HEK293 (cell line): ENCODE measurements around the gene STARD3.

Experiments
- CTCF ChIA-PET: fragments of 350-600 bp; formaldehyde crosslinking; extraction: SDS; loops from one replicate; lab custom pipeline; 2021; ENCODE audit warnings: antibody characterized with exemption; lab: Yijun Ruan, JAX
- POLR2A ChIA-PET: fragments of 300-600 bp; formaldehyde crosslinking; extraction: SDS; loops from one replicate; lab custom pipeline; 2020; ENCODE audit warnings: antibody characterized with exemption, inconsistent platforms; lab: Yijun Ruan, JAX
- H3K27ac ChIP-seq: fragments of 200-500 bp; sonication (Bioruptor generic); 2 replicates; pipeline ENCODE4 v1.5.1; 2014; ENCODE audit warnings: low read depth, low read length, control low read depth, inconsistent platforms; ENCODE audit errors: extremely low read depth
- H3K36me3 ChIP-seq, 2 experiments: fragments of 200-500 bp in 1 of 2; sonication (Bioruptor generic) in 1 of 2; 1 replicate in 1 of 2; 2 replicates in 1 of 2; pipeline ENCODE4 v1.5.1; 2014 to 2017; ENCODE audit warnings: inconsistent platforms in 2 of 2, low read length in 2 of 2; ENCODE audit not compliant: control insufficient read depth in 2 of 2, insufficient read depth in 1 of 2
- H3K4me1 ChIP-seq: fragments of 200-500 bp; sonication (Bioruptor generic); 2 replicates; pipeline ENCODE4 v1.5.1; 2014; ENCODE audit warnings: mild to moderate bottlenecking, low read length, inconsistent platforms; ENCODE audit not compliant: control insufficient read depth, insufficient read depth
- H3K4me3 ChIP-seq: 2 replicates; pipeline ENCODE4 v1.5.1; 2011; ENCODE audit warnings: low read depth, mild to moderate bottlenecking, control low read depth, low read length, moderate library complexity
- H3K9me3 ChIP-seq: fragments of 200-500 bp; sonication (Bioruptor generic); 2 replicates; pipeline ENCODE4 v1.5.1; 2014; ENCODE audit warnings: low read depth, low read length, inconsistent platforms; ENCODE audit not compliant: control insufficient read depth, insufficient read depth
- HIC1 ChIP-seq: fragments of 450-650 bp; formaldehyde crosslinking; IDR thresholded peaks from 2 replicates; pipeline ENCODE4 v1.5.1; 2016; ENCODE audit warnings: missing biosample characterization, missing genetic modification characterization
- KLF16 ChIP-seq: fragments of 450-650 bp; formaldehyde crosslinking; IDR thresholded peaks from 2 replicates; pipeline ENCODE4 v1.5.1; 2017; ENCODE audit warnings: missing biosample characterization, missing genetic modification characterization
- KLF17 ChIP-seq: fragments of 450-650 bp; formaldehyde crosslinking; IDR thresholded peaks from 2 replicates; pipeline ENCODE4 v1.5.1; 2016; ENCODE audit warnings: missing biosample characterization, missing genetic modification characterization
- MZF1 ChIP-seq: fragments of 450-650 bp; formaldehyde crosslinking; IDR thresholded peaks from 2 replicates; pipeline ENCODE4 v1.5.1; 2017; ENCODE audit warnings: missing biosample characterization, missing genetic modification characterization, borderline replicate concordance
- SALL2 ChIP-seq: fragments of 450-650 bp; formaldehyde crosslinking; IDR thresholded peaks from 2 replicates; pipeline ENCODE4 v1.5.0; 2017; ENCODE audit warnings: missing biosample characterization, mild to moderate bottlenecking, missing genetic modification characterization, borderline replicate concordance
- SCRT1 ChIP-seq: fragments of 450-650 bp; formaldehyde crosslinking; IDR thresholded peaks from 2 replicates; pipeline ENCODE4 v1.5.1; 2016; ENCODE audit warnings: missing biosample characterization, missing genetic modification characterization, borderline replicate concordance
- ZBTB1 ChIP-seq: fragments of 450-650 bp; formaldehyde crosslinking; IDR thresholded peaks from 2 replicates; pipeline ENCODE4 v1.5.1; 2016; ENCODE audit warnings: missing biosample characterization, missing genetic modification characterization
- ZBTB7A ChIP-seq: fragments of 450-650 bp; formaldehyde crosslinking; IDR thresholded peaks from 2 replicates; pipeline ENCODE4 v1.5.1; 2016; ENCODE audit warnings: low read depth, missing biosample characterization, missing genetic modification characterization
- ZNF121 ChIP-seq: fragments of 450-650 bp; formaldehyde crosslinking; IDR thresholded peaks from 2 replicates; pipeline ENCODE4 v1.5.1; 2016; ENCODE audit warnings: missing biosample characterization, missing genetic modification characterization
- ZNF138 ChIP-seq: fragments of 450-650 bp; formaldehyde crosslinking; IDR thresholded peaks from 2 replicates; pipeline ENCODE4 v1.5.1; 2016; ENCODE audit warnings: missing biosample characterization, missing genetic modification characterization, borderline replicate concordance
- ZNF140 ChIP-seq: fragments of 450-650 bp; formaldehyde crosslinking; IDR thresholded peaks from 2 replicates; pipeline ENCODE4 v1.5.1; 2016; ENCODE audit warnings: missing biosample characterization, missing genetic modification characterization
- ZNF148 ChIP-seq: fragments of 450-650 bp; formaldehyde crosslinking; IDR thresholded peaks from 2 replicates; pipeline ENCODE4 v1.5.0; 2017; ENCODE audit warnings: missing biosample characterization, missing genetic modification characterization, borderline replicate concordance
- ZNF174 ChIP-seq: fragments of 450-650 bp; formaldehyde crosslinking; IDR thresholded peaks from 2 replicates; pipeline ENCODE4 v1.5.0; 2017; ENCODE audit warnings: missing biosample characterization, mild to moderate bottlenecking, missing genetic modification characterization
- ZNF175 ChIP-seq: fragments of 450-650 bp; formaldehyde crosslinking; IDR thresholded peaks from 2 replicates; pipeline ENCODE4 v1.5.1; 2016; ENCODE audit warnings: missing biosample characterization, missing genetic modification characterization
- ZNF324 ChIP-seq: fragments of 450-650 bp; formaldehyde crosslinking; IDR thresholded peaks from 2 replicates; pipeline ENCODE4 v1.5.1; 2016; ENCODE audit warnings: missing biosample characterization, missing genetic modification characterization
- ZNF335 ChIP-seq: fragments of 450-650 bp; formaldehyde crosslinking; conservative IDR thresholded peaks from 2 replicates; pipeline ENCODE4 v1.5.1; 2016; ENCODE audit warnings: missing biosample characterization, missing genetic modification characterization
- ZNF362 ChIP-seq: fragments of 450-650 bp; formaldehyde crosslinking; IDR thresholded peaks from 2 replicates; pipeline ENCODE4 v1.5.1; 2016; ENCODE audit warnings: missing biosample characterization, missing genetic modification characterization
- ZNF398 ChIP-seq: fragments of 450-650 bp; formaldehyde crosslinking; IDR thresholded peaks from 2 replicates; pipeline ENCODE4 v1.5.1; 2017; ENCODE audit warnings: missing biosample characterization, missing genetic modification characterization
- ZNF510 ChIP-seq: fragments of 450-650 bp; formaldehyde crosslinking; IDR thresholded peaks from 2 replicates; pipeline ENCODE4 v1.5.1; 2018; ENCODE audit warnings: mild to moderate bottlenecking, missing genetic modification characterization, missing biosample characterization; ENCODE audit not compliant: insufficient replicate concordance
- ZNF571 ChIP-seq: fragments of 450-650 bp; formaldehyde crosslinking; IDR thresholded peaks from 2 replicates; pipeline ENCODE4 v1.5.0; 2017; ENCODE audit warnings: missing biosample characterization, missing genetic modification characterization
- ZNF670 ChIP-seq: fragments of 450-650 bp; formaldehyde crosslinking; IDR thresholded peaks from 2 replicates; pipeline ENCODE4 v1.5.1; 2016; ENCODE audit warnings: missing biosample characterization, missing genetic modification characterization, low read depth
- ZNF843 ChIP-seq: fragments of 450-650 bp; formaldehyde crosslinking; IDR thresholded peaks from 2 replicates; pipeline ENCODE4 v1.5.1; 2016; ENCODE audit warnings: missing biosample characterization, missing genetic modification characterization

STARD3 gene

GRCh38 chr17:39653662-39654331 is 16.9 kb downstream of the STARD3 start (continued):
- no peak for TF ChIP-seq ZNF148

- Histone ChIP-seq H3K4me3 (no peak overlapping the region), H3K4me1 (peaks cover 2% of the 10 kb centered on the region; the same call in 1 of the 2 replicates), H3K27ac (no peak overlapping the region)
- TF ChIP-seq SALL2 (tag by site-specific recombination) = no peak
- peak; percentile 98 for TF ChIP-seq ZNF121 (tag by site-specific recombination)
- TF ChIP-seq, all 188 proteins: peak for 1
- ChIA-PET CTCF (interaction anchor here (0.5 to 11.9 kb wide), 18 partner anchors 8 to 420 kb away, joined by 3 to 220 read pairs (median 12); partner anchors contain the start of genes ERBB2, MIEN1, PNMT and PPP1R1B), POLR2A (interaction anchor here (1.7 kb wide), 1 partner anchor 325 kb away, joined by 4 read pairs; the partner anchor contains the start of gene PSMD3)
- H3K36me3 ChIP-seq = peaks cover 3 to 40% of the 10 kb centered on the region in 2 experiments; a peak in 2 of 3 replicates
- no peaks in the 10 kb centered on the region for H3K9me3 ChIP-seq
These were observed 18.2 kb downstream of the STARD3 start for GRCh38 chr17:39655105-39655504.

GRCh38 chr17:39658346-39658745 is 21.4 kb downstream of the STARD3 start:
- peaks cover 3% of the 10 kb centered on the region; the same call in 1 of the 2 replicates for H3K4me1 ChIP-seq
- no peak overlapping the region for H3K27ac ChIP-seq
- peaks cover 3 to 69% of the 10 kb centered on the region in 2 experiments; a peak in 2 of 3 replicates for H3K36me3 ChIP-seq
- no peak for TF ChIP-seq ZNF362 (tag by site-specific recombination)
- no peak for TF ChIP-seq HIC1 (tag by site-specific recombination)
- no peak for TF ChIP-seq KLF16
- TF ChIP-seq ZNF138 (tag by site-specific recombination) = no peak
- no peak for TF ChIP-seq ZNF324 (tag by site-specific recombination)
- TF ChIP-seq ZBTB1 (tag by site-specific recombination) = no peak
- no peak for TF ChIP-seq KLF17 (tag by site-specific recombination)
- TF ChIP-seq MZF1 = no peak
- no peak for TF ChIP-seq ZNF174 (tag by site-specific recombination)
- no peak for TF ChIP-seq SCRT1 (tag by site-specific recombination)
- TF ChIP-seq ZNF571 (tag by site-specific recombination) = no peak
- TF ChIP-seq ZNF398 (tag by site-specific recombination) = no peak
- TF ChIP-seq ZNF843 (tag by site-specific recombination) = no peak
- no peak for TF ChIP-seq ZNF670 (tag by site-specific recombination)
- no peak for TF ChIP-seq ZNF510
- TF ChIP-seq ZNF335 = no peak
- no peak for TF ChIP-seq ZNF175 (tag by site-specific recombination)
- no peak for TF ChIP-seq ZNF140 (tag by site-specific recombination)
- TF ChIP-seq ZBTB7A (tag by site-specific recombination) = no peak
- ChIA-PET CTCF (interaction anchor here (11.9 kb wide), 1 partner anchor 35 kb away, joined by 220 read pairs; the partner anchor contains the start of gene PPP1R1B), POLR2A (no interaction called here)
- H3K9me3 ChIP-seq = no peaks in the 10 kb centered on the region
- no peak overlapping the region for H3K4me3 ChIP-seq
